ENCODE data around the gene CSDE1.

CSDE1 gene

DNA sequence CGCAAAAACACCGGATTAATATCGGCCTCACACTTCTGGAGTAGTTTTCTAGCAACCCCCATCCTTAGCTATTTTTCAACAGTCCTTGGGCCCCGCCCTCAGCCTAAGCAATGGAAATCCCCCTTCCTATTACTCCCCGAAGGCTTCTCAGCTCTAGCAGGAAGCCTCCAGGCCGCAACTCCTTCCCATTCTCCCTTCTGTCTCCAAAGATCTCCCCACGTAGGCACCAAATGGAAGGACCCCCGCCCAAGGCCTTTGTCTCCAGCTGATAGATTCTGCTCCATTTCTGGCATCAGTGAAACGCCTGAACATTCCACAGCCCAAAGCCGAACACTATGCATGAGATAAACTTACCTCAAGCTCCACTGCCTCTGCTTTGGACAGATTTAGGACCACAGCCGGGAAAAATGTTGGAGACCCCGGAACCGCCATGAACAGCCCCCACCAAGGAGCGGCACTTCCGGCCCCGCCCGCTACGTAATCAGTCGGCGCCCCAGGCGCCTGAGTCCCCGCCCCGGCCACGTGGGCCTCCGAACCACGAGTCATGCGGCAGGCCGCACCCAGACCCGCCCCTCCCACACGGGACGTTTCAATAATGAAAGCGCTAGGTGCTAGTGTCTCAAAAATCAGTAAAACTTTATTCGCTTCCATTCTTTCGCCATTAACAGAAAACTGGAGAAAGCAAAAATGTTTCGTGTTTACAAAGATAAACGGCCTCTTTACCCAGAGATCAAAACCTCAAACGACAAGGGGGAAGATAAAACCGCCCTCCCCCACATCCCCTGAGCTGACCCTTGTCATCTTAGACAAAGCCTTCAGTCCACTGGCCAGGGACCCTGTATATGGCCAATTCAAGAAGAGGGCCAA, 41.2 kb downstream of the CSDE1 start, which contains the start of gene NRAS:
TSS of gene NRAS (minus strand) at position 468 of the 867 bp plus-strand sequence. CDS start 611 bp downstream, outside the sequence.
- TF ChIP-seq, protein P1, sequence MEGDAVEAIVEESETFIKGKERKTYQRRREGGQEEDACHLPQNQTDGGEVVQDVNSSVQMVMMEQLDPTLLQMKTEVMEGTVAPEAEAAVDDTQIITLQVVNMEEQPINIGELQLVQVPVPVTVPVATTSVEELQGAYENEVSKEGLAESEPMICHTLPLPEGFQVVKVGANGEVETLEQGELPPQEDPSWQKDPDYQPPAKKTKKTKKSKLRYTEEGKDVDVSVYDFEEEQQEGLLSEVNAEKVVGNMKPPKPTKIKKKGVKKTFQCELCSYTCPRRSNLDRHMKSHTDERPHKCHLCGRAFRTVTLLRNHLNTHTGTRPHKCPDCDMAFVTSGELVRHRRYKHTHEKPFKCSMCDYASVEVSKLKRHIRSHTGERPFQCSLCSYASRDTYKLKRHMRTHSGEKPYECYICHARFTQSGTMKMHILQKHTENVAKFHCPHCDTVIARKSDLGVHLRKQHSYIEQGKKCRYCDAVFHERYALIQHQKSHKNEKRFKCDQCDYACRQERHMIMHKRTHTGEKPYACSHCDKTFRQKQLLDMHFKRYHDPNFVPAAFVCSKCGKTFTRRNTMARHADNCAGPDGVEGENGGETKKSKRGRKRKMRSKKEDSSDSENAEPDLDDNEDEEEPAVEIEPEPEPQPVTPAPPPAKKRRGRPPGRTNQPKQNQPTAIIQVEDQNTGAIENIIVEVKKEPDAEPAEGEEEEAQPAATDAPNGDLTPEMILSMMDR (IDR thresholded peaks at IDR 0.05; ENCODE audit: borderline replicate concordance, insufficient read depth, low read depth, low read length), result no peak

DNA sequence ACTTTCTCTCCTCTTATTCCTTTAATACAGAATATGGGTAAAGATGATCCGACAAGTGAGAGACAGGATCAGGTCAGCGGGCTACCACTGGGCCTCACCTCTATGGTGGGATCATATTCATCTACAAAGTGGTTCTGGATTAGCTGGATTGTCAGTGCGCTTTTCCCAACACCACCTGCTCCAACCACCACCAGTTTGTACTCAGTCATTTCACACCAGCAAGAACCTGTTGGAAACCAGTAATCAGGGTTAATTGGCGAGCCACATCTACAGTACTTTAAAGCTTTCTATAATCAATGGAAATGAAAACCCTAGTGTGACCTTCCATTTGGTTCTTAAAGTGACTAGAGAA, 41.9 kb downstream of the CSDE1 start:
- peak overlapping the region; percentile 59 for H3K4me3 ChIP-seq (ENCODE audit: low read depth, low read length)
- TF ChIP-seq, protein P1 (IDR thresholded peaks at IDR 0.05; ENCODE audit: borderline replicate concordance, insufficient read depth, low read depth, low read length), result no peak

More for the DNA sequence above, 41.2 kb downstream of the CSDE1 start, which contains the start of gene NRAS:
- peak within 1 kb of the TSS; percentile 59 for H3K4me3 ChIP-seq (ENCODE audit: low read depth, low read length)

DNA sequence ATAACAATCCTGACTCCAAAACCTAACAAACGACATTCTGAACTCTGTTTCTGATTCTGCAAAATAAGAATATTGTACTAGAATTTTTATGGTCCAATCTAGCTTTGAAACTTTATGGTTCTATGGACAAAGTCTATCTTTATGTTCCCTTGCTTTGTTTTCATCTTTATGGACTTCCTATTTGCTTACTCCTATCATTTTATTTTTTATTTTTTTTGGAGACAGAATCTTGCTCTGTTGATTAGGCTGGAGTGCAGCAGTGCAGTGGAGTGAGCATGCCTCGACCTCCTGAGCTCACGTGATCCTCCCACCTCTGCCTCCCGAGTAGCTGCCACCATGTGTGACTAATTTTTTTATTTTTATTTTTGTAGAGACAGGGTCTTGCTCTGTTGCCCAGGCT, 44.8 kb downstream of the CSDE1 start:
- no peak overlapping the region for H3K4me3 ChIP-seq (ENCODE audit: low read depth, low read length)
- TF ChIP-seq, protein P1 (IDR thresholded peaks at IDR 0.05; ENCODE audit: borderline replicate concordance, insufficient read depth, low read depth, low read length), result no peak

DNA sequence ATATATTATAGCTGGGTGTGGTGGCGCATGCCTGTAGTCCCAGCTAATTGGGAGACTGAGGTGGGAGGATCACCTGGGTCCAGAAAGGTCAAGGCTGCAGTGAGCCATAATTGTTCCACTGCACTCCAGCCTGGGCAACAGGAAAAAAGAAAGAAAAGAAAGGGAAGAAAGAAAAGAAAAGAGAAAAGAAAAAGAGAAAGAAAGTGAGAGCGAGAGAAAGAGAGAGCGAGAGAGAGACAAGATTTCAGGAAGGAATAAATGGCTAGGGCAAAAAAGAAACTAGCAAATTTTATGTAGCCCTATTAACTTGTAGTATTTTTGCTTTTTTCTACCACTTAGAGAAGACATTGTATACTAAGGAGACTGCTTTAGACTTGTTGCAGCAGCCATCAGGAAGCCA, 47.4 kb downstream of the CSDE1 start:
- TF ChIP-seq, protein P1 (IDR thresholded peaks at IDR 0.05; ENCODE audit: borderline replicate concordance, insufficient read depth, low read depth, low read length), result no peak
- no peak overlapping the region for H3K4me3 ChIP-seq (ENCODE audit: low read depth, low read length)

DNA sequence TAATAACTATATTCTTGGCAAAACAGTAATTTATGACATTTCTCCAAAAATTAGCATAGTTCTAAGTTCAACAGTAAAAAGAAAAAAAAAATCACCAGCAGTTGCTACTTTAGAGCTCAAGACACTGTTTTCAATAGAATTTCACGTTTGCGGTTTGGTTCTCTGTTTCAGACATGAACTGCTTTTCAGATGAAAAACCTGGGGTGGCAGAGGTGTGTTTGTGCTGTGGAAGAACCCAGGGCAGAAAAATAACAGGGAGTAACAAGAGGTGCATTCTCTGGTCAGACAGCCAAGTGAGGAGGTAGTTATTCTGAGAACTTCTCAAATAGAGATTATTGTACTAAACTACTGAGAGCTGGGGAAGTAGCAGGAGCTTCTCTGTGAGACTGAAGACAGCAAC, 50.2 kb downstream of the CSDE1 start:
- no peak overlapping the region for H3K4me3 ChIP-seq (ENCODE audit: low read depth, low read length)
- TF ChIP-seq, protein P1 (IDR thresholded peaks at IDR 0.05; ENCODE audit: borderline replicate concordance, insufficient read depth, low read depth, low read length), result no peak

DNA sequence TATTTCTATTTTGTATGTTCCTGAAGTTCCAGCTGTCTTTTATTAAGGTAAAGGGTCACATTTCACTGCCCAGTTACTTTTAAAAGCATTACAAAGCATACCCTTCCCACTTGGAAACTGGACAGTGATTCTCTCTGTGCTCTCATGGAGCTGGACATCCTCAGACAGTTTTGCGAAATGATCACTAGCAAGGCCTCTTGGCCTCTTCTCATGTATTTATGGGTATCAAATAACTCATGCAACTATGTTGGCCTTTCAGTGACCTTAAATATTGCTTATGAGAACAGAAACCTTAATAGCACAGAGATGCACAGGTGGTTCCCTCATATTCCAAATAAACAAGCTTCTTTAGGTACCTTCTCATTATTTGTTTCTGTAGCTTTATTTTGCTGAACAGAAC, 54.5 kb downstream of the CSDE1 start:
- TF ChIP-seq, protein P1 (IDR thresholded peaks at IDR 0.05; ENCODE audit: borderline replicate concordance, insufficient read depth, low read depth, low read length), result no peak
- H3K4me3 ChIP-seq (ENCODE audit: low read depth, low read length), result no peak overlapping the region

DNA sequence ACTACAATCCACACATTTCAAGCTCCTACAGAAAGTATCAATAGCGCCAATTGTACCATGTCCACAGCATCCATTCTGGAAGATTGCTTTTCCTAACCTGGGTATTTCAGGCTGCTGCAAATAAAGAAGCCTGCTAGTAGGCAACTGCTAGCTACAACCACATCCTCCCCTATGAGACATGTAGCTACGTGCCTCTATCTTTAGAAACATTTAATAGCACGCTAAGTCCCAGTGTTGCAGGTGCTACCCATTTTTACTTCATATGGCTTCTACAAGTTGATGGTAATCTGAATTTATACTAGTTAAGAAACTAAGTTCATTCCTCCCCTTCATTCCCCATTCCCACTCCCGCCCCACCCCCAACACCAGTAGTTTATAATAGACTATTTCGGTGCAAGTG, 55.0 kb downstream of the CSDE1 start:
- TF ChIP-seq, protein P1 (IDR thresholded peaks at IDR 0.05; ENCODE audit: borderline replicate concordance, insufficient read depth, low read depth, low read length), result no peak
- H3K4me3 ChIP-seq (ENCODE audit: low read depth, low read length), result no peak overlapping the region
